Panc1 (cell line): ENCODE results near the gene MAB21L2. TPM values are rescaled to one million over a fixed set of nuclear protein-coding genes. Genes with fewer than 3 reads are reported as not detected.
"Not testable (repeated sequence)": the region's sequence is repeated elsewhere in the genome, so short reads cannot be mapped to it uniquely, and the experiment has no call there.

ENCODE experiments used
- ATAC-seq: fragments of 200-7000 bp; cut with Tn5 transposase; 2 replicates; pipeline ENCODE4 v1.9.1; 2020; ENCODE audit warnings: mild to moderate bottlenecking, moderate library complexity
- BruUV-seq: library from RNA; stranded (reverse); fragments of 400-500 nt; replicated peaks from 2 replicates; lab custom pipeline; 2021; lab: Mats Ljungman, UMichigan
- CTCF ChIA-PET: fragments of 300-600 bp; sonication (Branson Sonifier 250); formaldehyde crosslinking; loops from one replicate; lab custom pipeline; 2022; ENCODE audit warnings: antibody characterized with exemption; lab: Charles Lee
- POLR2A ChIA-PET: fragments of 300-600 bp; sonication (Branson Sonifier 250); formaldehyde crosslinking; loops from one replicate; lab custom pipeline; 2022; ENCODE audit warnings: antibody characterized with exemption; lab: Charles Lee
- DNase-seq: peaks from one replicate; pipeline ENCODE4 v3.0.0-alpha.2; 2010; ENCODE audit warnings: low read depth, low spot score
- H3K27ac ChIP-seq: 2 replicates; pipeline ENCODE4 v1.5.1; 2011; ENCODE audit warnings: mild to moderate bottlenecking, low read length, inconsistent platforms
- H3K27me3 ChIP-seq: fragments of 200-500 bp; sonication (Bioruptor generic); 2 replicates; pipeline ENCODE4 v1.6.0; 2014; ENCODE audit warnings: low read length, inconsistent platforms; ENCODE audit not compliant: control insufficient read depth, insufficient read depth
- H3K36me3 ChIP-seq: fragments of 200-500 bp; sonication (Bioruptor generic); 2 replicates; pipeline ENCODE4 v1.5.1; 2014; ENCODE audit warnings: inconsistent platforms, mild to moderate bottlenecking, low read length, moderate library complexity; ENCODE audit not compliant: control insufficient read depth, insufficient read depth
- H3K4me1 ChIP-seq: 2 replicates; pipeline ENCODE4 v1.5.1; 2011; ENCODE audit warnings: inconsistent platforms, mild to moderate bottlenecking, low read length, moderate library complexity; ENCODE audit not compliant: control insufficient read depth, insufficient read depth
- H3K4me3 ChIP-seq, 2 experiments: 2 replicates each; pipeline ENCODE4 v1.5.1; 2011 to 2012; ENCODE audit warnings: low read depth in 2 of 2, low read length in 2 of 2, mild to moderate bottlenecking in 2 of 2, inconsistent platforms in 1 of 2, moderate library complexity in 1 of 2
- H3K9me3 ChIP-seq: fragments of 200-500 bp; sonication (Bioruptor generic); 2 replicates; pipeline ENCODE4 v1.5.1; 2014; ENCODE audit warnings: low read depth, mild to moderate bottlenecking, inconsistent platforms, low read length, moderate library complexity; ENCODE audit not compliant: control insufficient read depth, insufficient read depth
- POLR2AphosphoS5 ChIP-seq: IDR thresholded peaks from 2 replicates; pipeline ENCODE4 v1.6.1; 2012; ENCODE audit warnings: mild to moderate bottlenecking, low read depth, low read length, moderate library complexity
- SIN3A ChIP-seq: IDR thresholded peaks from 2 replicates; pipeline ENCODE4 v1.6.1; 2012; ENCODE audit warnings: low read depth, mild to moderate bottlenecking, low read length, moderate library complexity, borderline replicate concordance; ENCODE audit not compliant: insufficient read depth
- TCF7L2 ChIP-seq: IDR thresholded peaks from 2 replicates; pipeline ENCODE4 v1.6.1; 2011; ENCODE audit warnings: mild to moderate bottlenecking, low read depth, low read length, inconsistent platforms
- in situ Hi-C: cut with HindIII; loops from 2 replicates; pipeline ENCODE4 v1.10.0; 2016; ENCODE audit warnings: low sequenced_read_pairs, low pct_unique_long_range_greater_than_20kb
- intact Hi-C: fragments of 100-400 bp; cut with micrococcal nuclease; formaldehyde crosslinking; loops from one replicate; pipeline ENCODE4 v1.10.0; 2022; ENCODE audit not compliant: unreplicated experiment
- total RNA-seq: library from RNA; stranded (reverse); gene quantifications from one replicate; pipeline ENCODE4 v1.2.1, GENCODE V29; 2021; ENCODE audit not compliant: unreplicated experiment
- TF ChIP-seq, protein P1 (sequence below): fragments of 450-650 bp; IDR thresholded peaks from 2 replicates; pipeline ENCODE4 v1.5.1; 2017; ENCODE audit warnings: mild to moderate bottlenecking
- TF ChIP-seq, protein P2 (sequence below), 2 experiments: IDR thresholded peaks; 2 replicates each; pipeline ENCODE4 v1.6.1; 2011 to 2012; ENCODE audit warnings: low read depth in 2 of 2, control low read depth in 1 of 2, low read length in 1 of 2, mild to moderate bottlenecking in 1 of 2, moderate library complexity in 1 of 2; ENCODE audit not compliant: insufficient read depth in 1 of 2

MAB21L2 gene
- total RNA-seq, 1 experiment from 2014 or later: not detected

DNA sequence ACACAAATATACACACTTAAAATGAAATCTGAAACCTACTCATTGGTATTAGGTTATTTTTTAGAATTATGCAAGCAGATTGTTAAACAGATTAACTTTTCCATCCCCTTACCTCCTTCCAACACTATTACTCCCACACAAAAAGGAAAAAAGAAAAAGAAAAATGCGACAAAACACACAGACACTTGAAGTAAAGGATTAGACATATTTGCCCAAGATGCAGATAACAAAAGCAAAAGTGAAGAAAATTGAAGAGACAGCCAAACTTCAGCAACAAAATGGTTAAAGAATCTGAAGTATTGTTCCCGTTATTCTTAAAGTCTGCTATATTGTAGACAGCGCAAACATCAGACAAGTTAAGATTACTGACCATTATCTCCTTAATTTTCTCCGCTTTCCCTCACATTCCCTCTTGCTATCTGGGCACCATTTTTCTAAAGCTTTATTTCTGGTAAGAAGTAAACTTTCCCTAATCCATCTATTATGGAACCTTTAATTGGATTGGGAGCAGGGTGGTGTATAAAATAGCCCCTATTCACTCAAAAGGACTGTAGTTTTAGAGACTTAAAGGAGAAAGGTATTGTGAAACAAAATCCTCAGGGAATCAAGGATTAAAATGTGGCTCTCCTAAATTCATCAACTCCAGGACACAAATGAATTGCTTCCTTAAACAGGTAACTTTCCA, 34.7 kb upstream of the MAB21L2 start:
- DNase-seq: no peak

DNA sequence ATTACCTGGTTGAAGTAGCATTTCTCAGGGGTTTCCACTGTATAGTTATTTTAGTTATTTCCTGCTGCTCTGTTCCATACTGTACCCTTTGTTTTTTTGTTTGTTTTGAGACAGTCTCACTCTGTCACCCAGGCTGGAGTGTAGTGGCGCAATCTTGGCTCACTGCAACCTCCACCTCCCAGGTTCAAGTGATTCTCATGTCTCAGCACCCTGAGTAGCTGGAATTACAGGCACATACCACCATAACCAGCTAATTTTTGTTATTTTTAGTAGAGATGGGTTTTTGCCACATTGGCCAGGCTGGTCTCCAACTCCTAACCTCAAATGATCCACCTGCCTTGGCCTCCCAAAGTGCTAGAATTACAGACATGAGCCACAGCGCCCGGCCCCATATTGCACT, 24.1 kb upstream of the MAB21L2 start:
- H3K9me3 ChIP-seq, in situ Hi-C loops, H3K36me3 ChIP-seq, H3K27ac ChIP-seq, H3K4me3 ChIP-seq, POLR2A ChIA-PET, BruUV-seq, DNase-seq, intact Hi-C loops, H3K27me3 ChIP-seq, ATAC-seq, CTCF ChIA-PET, H3K4me1 ChIP-seq: not testable (repeated sequence)

More for the DNA sequence above, 34.7 kb upstream of the MAB21L2 start:
- H3K4me1 ChIP-seq: no peaks in the 10 kb centered on the region
- H3K9me3 ChIP-seq: no peaks in the 10 kb centered on the region
- H3K36me3 ChIP-seq: no peaks in the 10 kb centered on the region
- ATAC-seq: no peak
- no peak for TF ChIP-seq TCF7L2
- no peak for TF ChIP-seq POLR2AphosphoS5
- no peak for TF ChIP-seq SIN3A
- TF ChIP-seq, protein P1, sequence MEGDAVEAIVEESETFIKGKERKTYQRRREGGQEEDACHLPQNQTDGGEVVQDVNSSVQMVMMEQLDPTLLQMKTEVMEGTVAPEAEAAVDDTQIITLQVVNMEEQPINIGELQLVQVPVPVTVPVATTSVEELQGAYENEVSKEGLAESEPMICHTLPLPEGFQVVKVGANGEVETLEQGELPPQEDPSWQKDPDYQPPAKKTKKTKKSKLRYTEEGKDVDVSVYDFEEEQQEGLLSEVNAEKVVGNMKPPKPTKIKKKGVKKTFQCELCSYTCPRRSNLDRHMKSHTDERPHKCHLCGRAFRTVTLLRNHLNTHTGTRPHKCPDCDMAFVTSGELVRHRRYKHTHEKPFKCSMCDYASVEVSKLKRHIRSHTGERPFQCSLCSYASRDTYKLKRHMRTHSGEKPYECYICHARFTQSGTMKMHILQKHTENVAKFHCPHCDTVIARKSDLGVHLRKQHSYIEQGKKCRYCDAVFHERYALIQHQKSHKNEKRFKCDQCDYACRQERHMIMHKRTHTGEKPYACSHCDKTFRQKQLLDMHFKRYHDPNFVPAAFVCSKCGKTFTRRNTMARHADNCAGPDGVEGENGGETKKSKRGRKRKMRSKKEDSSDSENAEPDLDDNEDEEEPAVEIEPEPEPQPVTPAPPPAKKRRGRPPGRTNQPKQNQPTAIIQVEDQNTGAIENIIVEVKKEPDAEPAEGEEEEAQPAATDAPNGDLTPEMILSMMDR: no peak
- TF ChIP-seq, protein P2, sequence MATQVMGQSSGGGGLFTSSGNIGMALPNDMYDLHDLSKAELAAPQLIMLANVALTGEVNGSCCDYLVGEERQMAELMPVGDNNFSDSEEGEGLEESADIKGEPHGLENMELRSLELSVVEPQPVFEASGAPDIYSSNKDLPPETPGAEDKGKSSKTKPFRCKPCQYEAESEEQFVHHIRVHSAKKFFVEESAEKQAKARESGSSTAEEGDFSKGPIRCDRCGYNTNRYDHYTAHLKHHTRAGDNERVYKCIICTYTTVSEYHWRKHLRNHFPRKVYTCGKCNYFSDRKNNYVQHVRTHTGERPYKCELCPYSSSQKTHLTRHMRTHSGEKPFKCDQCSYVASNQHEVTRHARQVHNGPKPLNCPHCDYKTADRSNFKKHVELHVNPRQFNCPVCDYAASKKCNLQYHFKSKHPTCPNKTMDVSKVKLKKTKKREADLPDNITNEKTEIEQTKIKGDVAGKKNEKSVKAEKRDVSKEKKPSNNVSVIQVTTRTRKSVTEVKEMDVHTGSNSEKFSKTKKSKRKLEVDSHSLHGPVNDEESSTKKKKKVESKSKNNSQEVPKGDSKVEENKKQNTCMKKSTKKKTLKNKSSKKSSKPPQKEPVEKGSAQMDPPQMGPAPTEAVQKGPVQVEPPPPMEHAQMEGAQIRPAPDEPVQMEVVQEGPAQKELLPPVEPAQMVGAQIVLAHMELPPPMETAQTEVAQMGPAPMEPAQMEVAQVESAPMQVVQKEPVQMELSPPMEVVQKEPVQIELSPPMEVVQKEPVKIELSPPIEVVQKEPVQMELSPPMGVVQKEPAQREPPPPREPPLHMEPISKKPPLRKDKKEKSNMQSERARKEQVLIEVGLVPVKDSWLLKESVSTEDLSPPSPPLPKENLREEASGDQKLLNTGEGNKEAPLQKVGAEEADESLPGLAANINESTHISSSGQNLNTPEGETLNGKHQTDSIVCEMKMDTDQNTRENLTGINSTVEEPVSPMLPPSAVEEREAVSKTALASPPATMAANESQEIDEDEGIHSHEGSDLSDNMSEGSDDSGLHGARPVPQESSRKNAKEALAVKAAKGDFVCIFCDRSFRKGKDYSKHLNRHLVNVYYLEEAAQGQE (IDR thresholded peaks at IDR 0.05; ENCODE audit: insufficient read depth in 1 of 2, low read depth in 2 of 2, low read length in 1 of 2): no peak
- H3K27ac ChIP-seq: no peak overlapping the region
- ChIA-PET CTCF (no interaction called here), POLR2A (no interaction called here)
- H3K4me3 ChIP-seq: no peak overlapping the region
- in situ Hi-C loops (no loop called here), intact Hi-C loops (no loop called here)
- H3K27me3 ChIP-seq: no peaks in the 10 kb centered on the region
- no TSS peak for BruUV-seq

DNA sequence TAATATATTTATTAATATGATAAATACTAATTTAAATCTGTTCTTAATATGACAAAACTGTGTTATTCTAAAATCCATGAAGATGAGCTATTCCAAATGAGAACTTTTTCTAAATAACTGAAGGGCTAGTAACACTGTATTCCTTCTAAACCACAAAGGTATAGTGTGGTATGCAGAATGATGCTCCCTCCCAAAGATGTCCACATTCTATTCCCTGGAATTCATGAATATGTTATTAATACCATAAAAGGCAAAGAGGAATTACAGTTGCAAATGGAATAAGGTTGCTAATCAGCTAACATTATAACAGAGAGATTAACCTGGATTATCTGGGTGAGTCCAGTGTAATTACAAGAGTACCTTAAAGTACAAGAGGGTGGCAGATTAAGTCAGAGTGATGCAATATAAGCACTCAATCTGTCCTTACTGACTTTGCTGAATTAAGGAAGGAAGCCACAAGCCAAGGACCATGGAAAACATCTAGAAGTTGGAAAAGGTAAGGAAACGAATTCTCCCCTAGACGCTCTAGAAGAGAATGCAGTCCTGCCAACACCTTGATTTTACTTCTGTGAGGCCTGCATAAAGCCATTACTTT, 20.7 kb upstream of the MAB21L2 start:
- intact Hi-C loops (no loop called here), in situ Hi-C loops (no loop called here)
- no TSS peak for BruUV-seq
- no peak for TF ChIP-seq TCF7L2
- TF ChIP-seq, protein P1: no peak
- no peak for TF ChIP-seq SIN3A
- H3K36me3 ChIP-seq: no peaks in the 10 kb centered on the region
- H3K27ac ChIP-seq: no peak overlapping the region
- ChIA-PET CTCF (no interaction called here), POLR2A (no interaction called here)
- ATAC-seq (no peak), DNase-seq (no peak)
- no peaks in the 10 kb centered on the region for H3K9me3 ChIP-seq
- no peaks in the 10 kb centered on the region for H3K4me1 ChIP-seq
- no peak overlapping the region for H3K4me3 ChIP-seq
- H3K27me3 ChIP-seq: no peaks in the 10 kb centered on the region
